ENCODE results near the gene GP2. TPM values are rescaled to one million over a fixed set of nuclear protein-coding genes. Genes with fewer than 3 reads are reported as not detected.
"Not testable (repeated sequence)": the region's sequence is repeated elsewhere in the genome, so short reads cannot be mapped to it uniquely, and the experiment has no call there.

Gene GP2
- total RNA-seq, 1 donor from 2014 or later = not detected

DNA sequence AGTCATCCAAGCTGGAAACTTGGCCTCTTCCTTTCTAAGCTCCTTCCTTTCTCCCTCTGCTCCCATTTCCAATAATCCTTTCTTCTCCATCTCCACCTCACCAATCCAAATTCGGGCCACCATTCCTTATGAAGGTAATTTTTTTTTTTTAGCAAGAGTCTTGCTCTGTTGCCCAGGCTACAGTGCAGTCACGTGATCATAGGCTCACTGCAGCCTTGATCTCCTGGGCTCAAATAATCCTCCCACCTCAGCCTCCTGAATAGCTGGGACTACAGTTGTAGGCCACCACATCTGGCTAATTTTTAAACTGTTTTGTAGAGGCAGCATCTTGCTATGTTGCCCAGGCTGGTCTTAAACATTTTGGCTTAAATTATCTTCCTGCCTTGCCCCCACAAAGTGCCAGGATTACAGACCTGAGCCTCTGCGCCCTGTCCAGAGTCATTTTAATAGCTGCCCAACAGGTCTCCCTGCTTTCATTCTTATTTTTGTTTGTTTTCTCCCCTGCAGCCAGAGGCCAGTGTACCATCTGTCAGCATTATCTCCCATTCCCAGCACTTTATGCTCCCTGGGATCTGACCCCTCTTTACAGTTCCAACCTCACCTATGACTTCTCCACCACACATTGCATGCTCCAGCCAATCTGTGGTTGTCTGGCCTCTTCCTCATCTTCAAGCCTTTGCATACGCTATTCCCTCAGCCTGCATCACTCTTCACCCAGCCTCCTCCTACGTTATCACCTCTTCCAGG is 2.3 kb upstream of the GP2 start:
- TF ChIP-seq, protein P1, sequence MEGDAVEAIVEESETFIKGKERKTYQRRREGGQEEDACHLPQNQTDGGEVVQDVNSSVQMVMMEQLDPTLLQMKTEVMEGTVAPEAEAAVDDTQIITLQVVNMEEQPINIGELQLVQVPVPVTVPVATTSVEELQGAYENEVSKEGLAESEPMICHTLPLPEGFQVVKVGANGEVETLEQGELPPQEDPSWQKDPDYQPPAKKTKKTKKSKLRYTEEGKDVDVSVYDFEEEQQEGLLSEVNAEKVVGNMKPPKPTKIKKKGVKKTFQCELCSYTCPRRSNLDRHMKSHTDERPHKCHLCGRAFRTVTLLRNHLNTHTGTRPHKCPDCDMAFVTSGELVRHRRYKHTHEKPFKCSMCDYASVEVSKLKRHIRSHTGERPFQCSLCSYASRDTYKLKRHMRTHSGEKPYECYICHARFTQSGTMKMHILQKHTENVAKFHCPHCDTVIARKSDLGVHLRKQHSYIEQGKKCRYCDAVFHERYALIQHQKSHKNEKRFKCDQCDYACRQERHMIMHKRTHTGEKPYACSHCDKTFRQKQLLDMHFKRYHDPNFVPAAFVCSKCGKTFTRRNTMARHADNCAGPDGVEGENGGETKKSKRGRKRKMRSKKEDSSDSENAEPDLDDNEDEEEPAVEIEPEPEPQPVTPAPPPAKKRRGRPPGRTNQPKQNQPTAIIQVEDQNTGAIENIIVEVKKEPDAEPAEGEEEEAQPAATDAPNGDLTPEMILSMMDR (conservative IDR thresholded peaks at IDR 0.05; ENCODE audit: low read depth, low read length) = no peak
- H3K4me3 ChIP-seq (ENCODE audit: low read depth, low read length) = no peak overlapping the region
- DNase-seq (ENCODE audit: low read depth) = no peak

DNA sequence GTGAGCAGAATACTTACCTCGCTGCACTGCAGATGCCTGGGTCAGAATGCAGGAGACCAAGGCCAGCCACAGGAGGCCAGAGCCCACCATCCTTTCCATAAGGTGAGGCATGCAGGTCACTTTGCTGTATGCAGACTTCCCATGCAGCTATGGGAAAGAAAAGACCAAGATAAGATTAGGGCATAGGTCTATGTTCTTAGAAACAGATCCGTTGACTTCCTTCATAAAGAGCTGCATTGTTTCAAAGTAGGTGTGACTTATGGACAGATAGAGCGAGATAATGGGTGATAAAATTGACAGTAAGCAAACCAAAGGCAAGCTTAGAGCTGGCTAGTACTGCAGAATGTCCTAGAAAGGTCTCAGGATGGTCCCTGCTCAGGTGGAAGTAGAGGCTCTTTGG is 992 bp downstream of the GP2 start:
- TF ChIP-seq, protein P1 (conservative IDR thresholded peaks at IDR 0.05; ENCODE audit: low read depth, low read length) = no peak
- DNase-seq (ENCODE audit: low read depth) = no peak
- H3K4me3 ChIP-seq (ENCODE audit: low read depth, low read length) = no peak overlapping the region

DNA sequence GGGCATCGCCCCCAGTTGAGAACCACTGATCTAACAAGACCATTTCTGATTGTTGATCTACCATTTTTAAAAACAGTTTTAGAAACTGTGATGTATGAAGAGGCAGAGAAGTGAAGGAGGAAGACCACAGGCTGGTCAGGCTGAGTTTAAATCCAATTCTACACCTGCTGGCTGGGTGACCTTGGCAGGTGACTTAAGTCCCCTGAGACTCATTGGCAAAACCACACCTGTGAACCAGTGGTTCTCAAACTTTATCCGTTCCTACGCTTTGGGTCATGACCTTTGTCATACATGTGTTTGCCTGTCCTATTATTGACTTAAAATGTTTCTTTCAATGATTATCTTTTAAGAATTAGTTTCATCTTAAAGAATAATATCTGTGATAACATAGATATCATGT is 2.3 kb downstream of the GP2 start:
- no peak for DNase-seq (ENCODE audit: low read depth)
- H3K4me3 ChIP-seq (ENCODE audit: low read depth, low read length) = no peak overlapping the region
- TF ChIP-seq, protein P1 (conservative IDR thresholded peaks at IDR 0.05; ENCODE audit: low read depth, low read length) = no peak

DNA sequence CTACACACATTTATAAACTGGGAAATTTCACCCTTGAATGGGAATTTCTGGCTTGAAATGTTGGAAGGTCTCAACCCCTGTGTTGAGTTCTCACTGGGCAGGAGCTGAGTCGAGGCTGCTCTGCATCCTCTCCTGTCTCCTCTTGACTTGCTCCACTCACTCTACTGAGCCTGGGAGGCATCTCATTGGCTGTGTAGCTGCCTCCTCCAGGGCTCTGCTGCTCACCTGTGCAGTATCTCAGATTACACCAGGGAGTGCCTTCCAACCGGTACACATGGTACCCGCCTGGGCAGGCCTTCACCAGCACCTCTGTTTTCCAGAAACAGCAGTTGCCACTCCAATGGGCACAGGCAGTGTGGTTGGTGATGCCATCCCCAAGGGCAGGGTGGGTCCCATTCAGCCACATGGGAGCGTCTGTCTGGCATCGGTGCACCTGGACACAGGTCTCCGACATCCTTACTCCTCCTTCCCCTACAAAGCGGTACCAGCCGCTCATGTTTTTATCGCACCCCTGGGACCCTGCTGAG is 3.7 kb downstream of the GP2 start:
- no peak for DNase-seq (ENCODE audit: low read depth)
- no peak overlapping the region for H3K4me3 ChIP-seq (ENCODE audit: low read depth, low read length)
- TF ChIP-seq, protein P1 (conservative IDR thresholded peaks at IDR 0.05; ENCODE audit: low read depth, low read length) = no peak

DNA sequence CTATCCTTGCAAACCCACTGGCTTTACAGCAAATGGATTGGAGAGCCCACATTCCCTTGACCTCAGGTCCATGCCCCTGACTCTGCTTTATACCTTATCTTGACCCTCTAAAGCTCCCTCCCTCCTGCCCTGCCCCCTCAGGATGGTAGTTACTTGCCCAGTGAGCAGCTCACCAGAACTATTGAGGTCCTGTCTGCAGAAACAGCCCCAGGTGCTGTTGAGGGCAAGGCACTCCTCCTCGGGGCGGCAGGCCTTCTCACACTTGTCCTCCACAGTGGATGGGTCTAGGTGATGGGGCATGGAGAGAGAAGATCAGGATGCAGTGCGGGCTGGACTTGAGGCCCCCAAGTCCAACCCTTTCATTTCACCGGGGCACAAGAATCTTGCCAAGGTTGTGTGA is 4.6 kb downstream of the GP2 start:
- DNase-seq (ENCODE audit: low read depth) = no peak
- TF ChIP-seq, protein P1 (conservative IDR thresholded peaks at IDR 0.05; ENCODE audit: low read depth, low read length) = no peak
- no peak overlapping the region for H3K4me3 ChIP-seq (ENCODE audit: low read depth, low read length)

DNA sequence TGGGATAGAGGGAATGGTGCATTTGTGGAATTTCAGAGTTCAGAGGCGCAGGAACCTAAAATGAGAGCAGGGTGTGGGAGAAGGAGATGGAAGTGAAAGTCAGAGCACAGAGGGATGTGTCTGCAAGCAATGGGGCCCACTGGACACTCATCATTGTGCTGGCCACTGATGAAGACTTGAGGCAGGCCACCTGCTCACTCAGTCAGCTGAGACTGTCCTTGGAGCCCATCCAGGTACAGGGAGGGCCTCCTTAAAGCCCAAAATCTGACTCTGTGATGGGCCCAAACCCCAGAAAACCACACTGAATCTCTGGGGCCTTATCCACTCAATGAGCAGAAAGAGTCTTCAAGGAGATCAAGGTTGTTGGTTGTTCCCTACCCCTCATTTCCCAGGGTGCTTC is 5.6 kb downstream of the GP2 start:
- no peak overlapping the region for H3K4me3 ChIP-seq (ENCODE audit: low read depth, low read length)
- DNase-seq (ENCODE audit: low read depth) = no peak
- TF ChIP-seq, protein P1 (conservative IDR thresholded peaks at IDR 0.05; ENCODE audit: low read depth, low read length) = no peak

DNA sequence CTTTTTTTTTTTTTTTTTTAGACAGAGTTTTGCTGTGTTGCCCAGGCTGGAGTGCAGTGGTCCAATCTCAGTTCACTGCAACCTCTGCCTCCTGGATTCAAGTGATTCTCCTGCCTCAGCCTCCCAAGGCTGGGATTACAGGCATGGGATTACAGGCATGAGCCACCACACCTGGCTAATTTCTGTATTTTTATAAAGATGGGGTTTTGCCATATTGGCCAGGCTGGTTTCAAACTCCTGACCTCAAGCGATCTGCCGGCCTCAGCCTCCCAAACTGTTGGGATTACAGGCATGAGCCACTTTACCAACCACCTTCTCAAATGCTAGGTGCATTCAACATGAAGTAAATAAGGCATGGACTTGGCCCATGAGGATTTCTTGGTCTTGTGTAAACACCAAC is 6.3 kb downstream of the GP2 start:
- H3K4me3 ChIP-seq (ENCODE audit: low read depth, low read length); DNase-seq (ENCODE audit: low read depth): not testable (repeated sequence)

All from epithelial cell of proximal tubule (primary cell).